OCI-LY7 (cell line): ENCODE results near the gene BASP1.

Experiments
- EZH2phosphoT487 ChIP-seq: fragments of 200-600 bp; sonication (generic); IDR thresholded peaks from 2 replicates; pipeline ENCODE4 v1.6.1; 2018; ENCODE audit warnings: low read depth, borderline replicate concordance, mild to moderate bottlenecking, mixed run types, antibody characterized with exemption, low read length, moderate library complexity, mixed read lengths
- TF ChIP-seq, protein P1 (sequence below): fragments of 200-600 bp; sonication (generic); conservative IDR thresholded peaks from 2 replicates; pipeline ENCODE4 v1.5.1; 2014; ENCODE audit warnings: mild to moderate bottlenecking, antibody characterized with exemption, low read length, moderate library complexity, mixed read lengths

DNA sequence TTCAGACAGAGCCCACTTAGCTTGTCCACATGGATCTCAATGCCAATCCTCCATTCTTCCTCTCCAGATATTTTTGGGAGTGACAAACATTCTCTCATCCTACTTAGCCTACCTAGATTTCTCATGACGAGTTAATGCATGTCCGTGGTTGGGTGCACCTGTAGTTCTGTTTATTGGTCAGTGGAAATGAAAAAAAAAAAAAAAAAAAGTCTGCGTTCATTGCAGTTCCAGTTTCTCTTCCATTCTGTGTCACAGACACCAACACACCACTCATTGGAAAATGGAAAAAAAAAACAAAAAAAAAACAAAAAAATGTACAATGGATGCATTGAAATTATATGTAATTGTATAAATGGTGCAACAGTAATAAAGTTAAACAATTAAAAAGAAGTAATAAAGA is 59.0 kb downstream of the BASP1 start:
- TF ChIP-seq, protein P1, sequence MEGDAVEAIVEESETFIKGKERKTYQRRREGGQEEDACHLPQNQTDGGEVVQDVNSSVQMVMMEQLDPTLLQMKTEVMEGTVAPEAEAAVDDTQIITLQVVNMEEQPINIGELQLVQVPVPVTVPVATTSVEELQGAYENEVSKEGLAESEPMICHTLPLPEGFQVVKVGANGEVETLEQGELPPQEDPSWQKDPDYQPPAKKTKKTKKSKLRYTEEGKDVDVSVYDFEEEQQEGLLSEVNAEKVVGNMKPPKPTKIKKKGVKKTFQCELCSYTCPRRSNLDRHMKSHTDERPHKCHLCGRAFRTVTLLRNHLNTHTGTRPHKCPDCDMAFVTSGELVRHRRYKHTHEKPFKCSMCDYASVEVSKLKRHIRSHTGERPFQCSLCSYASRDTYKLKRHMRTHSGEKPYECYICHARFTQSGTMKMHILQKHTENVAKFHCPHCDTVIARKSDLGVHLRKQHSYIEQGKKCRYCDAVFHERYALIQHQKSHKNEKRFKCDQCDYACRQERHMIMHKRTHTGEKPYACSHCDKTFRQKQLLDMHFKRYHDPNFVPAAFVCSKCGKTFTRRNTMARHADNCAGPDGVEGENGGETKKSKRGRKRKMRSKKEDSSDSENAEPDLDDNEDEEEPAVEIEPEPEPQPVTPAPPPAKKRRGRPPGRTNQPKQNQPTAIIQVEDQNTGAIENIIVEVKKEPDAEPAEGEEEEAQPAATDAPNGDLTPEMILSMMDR: no peak
- TF ChIP-seq EZH2phosphoT487: no peak
